ENCODE results near the gene LARP1.
"Not testable (repeated sequence)": the region's sequence is repeated elsewhere in the genome, so short reads cannot be mapped to it uniquely, and the experiment has no call there.

Gene LARP1

GRCh38 chr5:154829589-154830218, 74.5 kb downstream of the LARP1 start:
- TF ChIP-seq ZNF274 (IDR thresholded peaks at IDR 0.05; ENCODE audit: low read depth, low read length), result no peak
- H3K4me3 ChIP-seq (ENCODE audit: low read length), result no peak overlapping the region

- no peak overlapping the region for H3K4me3 ChIP-seq (ENCODE audit: low read length)
- TF ChIP-seq ZNF274 (IDR thresholded peaks at IDR 0.05; ENCODE audit: low read depth, low read length), result no peak
These were observed 75.0 kb downstream of the LARP1 start for GRCh38 chr5:154830219-154830595.

GRCh38 chr5:154830596-154830995, 75.4 kb downstream of the LARP1 start:
- TF ChIP-seq ZNF274 (IDR thresholded peaks at IDR 0.05; ENCODE audit: low read depth, low read length), result no peak
- H3K4me3 ChIP-seq (ENCODE audit: low read length), result no peak overlapping the region

GRCh38 chr5:154831451-154831850, 76.3 kb downstream of the LARP1 start:
- TF ChIP-seq ZNF274 (IDR thresholded peaks at IDR 0.05; ENCODE audit: low read depth, low read length), result no peak
- H3K4me3 ChIP-seq (ENCODE audit: low read length), result no peak overlapping the region

GRCh38 chr5:154832804-154833203, 77.6 kb downstream of the LARP1 start:
- H3K4me3 ChIP-seq (ENCODE audit: low read length), result not testable (repeated sequence)

- H3K4me3 ChIP-seq (ENCODE audit: low read length), result no peak overlapping the region
- no peak for TF ChIP-seq ZNF274 (IDR thresholded peaks at IDR 0.05; ENCODE audit: low read depth, low read length)
These were observed 78.9 kb downstream of the LARP1 start for GRCh38 chr5:154834053-154834452.

- H3K4me3 ChIP-seq (ENCODE audit: low read length), result not testable (repeated sequence)
These were observed 80.5 kb downstream of the LARP1 start for GRCh38 chr5:154835701-154836052.

- no peak overlapping the region for H3K4me3 ChIP-seq (ENCODE audit: low read length)
- no peak for TF ChIP-seq ZNF274 (IDR thresholded peaks at IDR 0.05; ENCODE audit: low read depth, low read length)
These were observed 81.0 kb downstream of the LARP1 start for GRCh38 chr5:154836225-154836624.

- H3K4me3 ChIP-seq (ENCODE audit: low read length), result no peak overlapping the region
- TF ChIP-seq ZNF274 (IDR thresholded peaks at IDR 0.05; ENCODE audit: low read depth, low read length), result no peak
These were observed 82.1 kb downstream of the LARP1 start for GRCh38 chr5:154837009-154837901.

GRCh38 chr5:154840435-154841272, 85.5 kb downstream of the LARP1 start:
- TF ChIP-seq ZNF274 (IDR thresholded peaks at IDR 0.05; ENCODE audit: low read depth, low read length), result no peak
- no peak overlapping the region for H3K4me3 ChIP-seq (ENCODE audit: low read length)

GRCh38 chr5:154841273-154841661, 86.1 kb downstream of the LARP1 start:
- no peak overlapping the region for H3K4me3 ChIP-seq (ENCODE audit: low read length)
- no peak for TF ChIP-seq ZNF274 (IDR thresholded peaks at IDR 0.05; ENCODE audit: low read depth, low read length)

- no peak for TF ChIP-seq ZNF274 (IDR thresholded peaks at IDR 0.05; ENCODE audit: low read depth, low read length)
- no peak overlapping the region for H3K4me3 ChIP-seq (ENCODE audit: low read length)
These were observed 87.7 kb downstream of the LARP1 start for GRCh38 chr5:154842689-154843530.

- TF ChIP-seq ZNF274 (IDR thresholded peaks at IDR 0.05; ENCODE audit: low read depth, low read length), result no peak
- H3K4me3 ChIP-seq (ENCODE audit: low read length), result no peak overlapping the region
These were observed 89.6 kb downstream of the LARP1 start for GRCh38 chr5:154844809-154845208.

- H3K4me3 ChIP-seq (ENCODE audit: low read length), result no peak overlapping the region
- TF ChIP-seq ZNF274 (IDR thresholded peaks at IDR 0.05; ENCODE audit: low read depth, low read length), result no peak
These were observed 94.1 kb downstream of the LARP1 start for GRCh38 chr5:154849264-154849785.

Measured in GM08714 (cell line).